ENCODE measurements around the gene NRBP1. TPM values are rescaled to one million over a fixed set of nuclear protein-coding genes. Genes with fewer than 3 reads are reported as not detected.

Gene NRBP1
- total and polyA plus RNA-seq, 9 of the 15 experiments (the other 6 are each of a cell fraction or from before 2014, with no cell fraction given) = 2.9 to 84.5 (median 36.9) TPM

- TF ChIP-seq CHD7 (IDR thresholded peaks at IDR 0.05; ENCODE audit: low read depth, low read length) = no peak
- no peak for TF ChIP-seq ZNF76 (CRISPR knock-in tag; IDR thresholded peaks at IDR 0.05; ENCODE audit: borderline replicate concordance)
- no peak for TF ChIP-seq MCM5 (IDR thresholded peaks at IDR 0.05; ENCODE audit: low read depth)
- no peak for TF ChIP-seq GTF3C2 (IDR thresholded peaks at IDR 0.05; ENCODE audit: borderline replicate concordance, extremely low read depth, insufficient read length)
- TF ChIP-seq NCOR1 (IDR thresholded peaks at IDR 0.05) = no peak
- no peak for TF ChIP-seq ZNF175 (CRISPR knock-in tag; IDR thresholded peaks at IDR 0.05; ENCODE audit: low read depth)
- no peak for TF ChIP-seq ZBTB43 (CRISPR knock-in tag; IDR thresholded peaks at IDR 0.05)
- TF ChIP-seq ZNF696 (CRISPR knock-in tag; conservative IDR thresholded peaks at IDR 0.05) = no peak
- TF ChIP-seq TCF7L2 (IDR thresholded peaks at IDR 0.05; ENCODE audit: low read depth, low read length) = no peak
- no peak for TF ChIP-seq ESRRB (CRISPR knock-in tag; IDR thresholded peaks at IDR 0.05; ENCODE audit: borderline replicate concordance)
- TF ChIP-seq HDAC8 (tag; IDR thresholded peaks at IDR 0.05) = no peak
Measured at GRCh38 chr2:27489498-27490397, 61.3 kb downstream of the NRBP1 start, which contains the start of gene IFT172 (continued).

All from K562 (cell line).